Stomach smooth muscle (tissue), 2 donors: ENCODE data around the gene SKAP1.

ENCODE experiments used
- H3K27ac ChIP-seq: one replicate; pipeline ENCODE4 v1.7.0; 2013; ENCODE audit warnings: mild to moderate bottlenecking, low read length, inconsistent platforms
- H3K27me3 ChIP-seq, 2 donors: one replicate each; pipeline ENCODE4 v1.7.0; 2013; ENCODE audit warnings: low read length in 2 of 2; ENCODE audit not compliant: insufficient read depth in 2 of 2, control insufficient read depth in 1 of 2
- H3K36me3 ChIP-seq, 2 donors: one replicate each; pipeline ENCODE4 v1.7.0; 2013; ENCODE audit warnings: low read length in 2 of 2; ENCODE audit not compliant: control insufficient read depth in 2 of 2, insufficient read depth in 2 of 2
- H3K4me1 ChIP-seq: one replicate; pipeline ENCODE4 v1.7.0; 2013; ENCODE audit warnings: low read length; ENCODE audit not compliant: control insufficient read depth, insufficient read depth
- H3K4me3 ChIP-seq, 2 donors: one replicate each; pipeline ENCODE4 v1.7.0; 2013; ENCODE audit warnings: low read length in 2 of 2
- H3K9ac ChIP-seq, 2 donors: one replicate each; pipeline ENCODE4 v1.7.0; 2013; ENCODE audit warnings: low read length in 2 of 2, mild to moderate bottlenecking in 1 of 2
- H3K9me3 ChIP-seq, 2 donors: one replicate each; pipeline ENCODE4 v1.7.0; 2013; ENCODE audit warnings: low read length in 2 of 2; ENCODE audit not compliant: control insufficient read depth in 2 of 2
- donor health status: healthy.
- donor health status: Pancreatic carcinoma.

SKAP1 gene

GRCh38 chr17:48445248-48445620 lies 15.2 kb upstream of the SKAP1 start:
- no peak overlapping the region for H3K27ac ChIP-seq
- H3K9me3 ChIP-seq = no peaks in the 10 kb centered on the region
- peaks cover 0 to 12% of the 10 kb centered on the region in 2 donors for H3K27me3 ChIP-seq
- no peaks in the 10 kb centered on the region for H3K4me1 ChIP-seq
- H3K36me3 ChIP-seq = no peaks in the 10 kb centered on the region
- no peak overlapping the region for H3K4me3 ChIP-seq
- H3K9ac ChIP-seq = no peak overlapping the region

GRCh38 chr17:48444516-48445247 lies 14.7 kb upstream of the SKAP1 start:
- Histone ChIP-seq H3K36me3 (no peaks in the 10 kb centered on the region), H3K27me3 (peaks cover 0 to 14% of the 10 kb centered on the region in 2 donors), H3K27ac (no peak overlapping the region), H3K4me1 (no peaks in the 10 kb centered on the region), H3K9ac (no peak overlapping the region), H3K9me3 (no peaks in the 10 kb centered on the region), H3K4me3 (no peak overlapping the region)

GRCh38 chr17:48443712-48444111 lies 13.7 kb upstream of the SKAP1 start:
- no peak overlapping the region for H3K27ac ChIP-seq
- no peaks in the 10 kb centered on the region for H3K9me3 ChIP-seq
- peaks cover 0 to 16% of the 10 kb centered on the region in 2 donors for H3K27me3 ChIP-seq
- no peak overlapping the region for H3K4me3 ChIP-seq
- no peaks in the 10 kb centered on the region for H3K36me3 ChIP-seq
- no peak overlapping the region for H3K9ac ChIP-seq
- no peaks in the 10 kb centered on the region for H3K4me1 ChIP-seq

- Histone ChIP-seq H3K27me3 (peaks cover 0 to 16% of the 10 kb centered on the region in 2 donors), H3K27ac (no peak overlapping the region), H3K36me3 (no peaks in the 10 kb centered on the region), H3K9me3 (no peaks in the 10 kb centered on the region), H3K4me3 (no peak overlapping the region), H3K9ac (no peak overlapping the region), H3K4me1 (no peaks in the 10 kb centered on the region)
Observed at GRCh38 chr17:48442819-48443218, 12.8 kb upstream of the SKAP1 start.

GRCh38 chr17:48441862-48442261 lies 11.8 kb upstream of the SKAP1 start:
- Histone ChIP-seq H3K4me3 (no peak overlapping the region), H3K27ac (no peak overlapping the region), H3K4me1 (no peaks in the 10 kb centered on the region), H3K9me3 (no peaks in the 10 kb centered on the region), H3K36me3 (no peaks in the 10 kb centered on the region), H3K9ac (no peak overlapping the region), H3K27me3 (peaks cover 0 to 16% of the 10 kb centered on the region in 2 donors)

- H3K27ac ChIP-seq = no peak overlapping the region
- H3K36me3 ChIP-seq = no peaks in the 10 kb centered on the region
- H3K9me3 ChIP-seq = no peaks in the 10 kb centered on the region
- no peaks in the 10 kb centered on the region for H3K4me1 ChIP-seq
- H3K9ac ChIP-seq = no peak overlapping the region
- no peak overlapping the region for H3K4me3 ChIP-seq
- H3K27me3 ChIP-seq = peaks cover 0 to 19% of the 10 kb centered on the region in 2 donors
Observed at GRCh38 chr17:48441231-48441711, 11.3 kb upstream of the SKAP1 start.

GRCh38 chr17:48440669-48441068 lies 10.7 kb upstream of the SKAP1 start:
- Histone ChIP-seq H3K27ac (no peak overlapping the region), H3K27me3 (peaks cover 0 to 19% of the 10 kb centered on the region in 2 donors), H3K4me1 (no peaks in the 10 kb centered on the region)

GRCh38 chr17:48439875-48440505 lies 10.0 kb upstream of the SKAP1 start:
- Histone ChIP-seq H3K9me3 (no peaks in the 10 kb centered on the region), H3K27me3 (peaks cover 0 to 17% of the 10 kb centered on the region in 2 donors), H3K9ac (no peak overlapping the region), H3K27ac (no peak overlapping the region), H3K36me3 (no peaks in the 10 kb centered on the region), H3K4me3 (no peak overlapping the region), H3K4me1 (no peaks in the 10 kb centered on the region)

More at GRCh38 chr17:48440669-48441068, 10.7 kb upstream of the SKAP1 start:
- Histone ChIP-seq H3K9me3 (no peaks in the 10 kb centered on the region), H3K9ac (no peak overlapping the region), H3K4me3 (no peak overlapping the region), H3K36me3 (no peaks in the 10 kb centered on the region)

- no peak overlapping the region for H3K4me3 ChIP-seq
- peaks cover under 1 to 11% of the 10 kb centered on the region in 2 donors for H3K27me3 ChIP-seq
- H3K9me3 ChIP-seq = no peaks in the 10 kb centered on the region
- H3K36me3 ChIP-seq = no peaks in the 10 kb centered on the region
- no peaks in the 10 kb centered on the region for H3K4me1 ChIP-seq
- H3K9ac ChIP-seq = no peak overlapping the region
- no peak overlapping the region for H3K27ac ChIP-seq
Observed at GRCh38 chr17:48439110-48439850, 9.3 kb upstream of the SKAP1 start.

- no peak overlapping the region for H3K4me3 ChIP-seq
- no peak overlapping the region for H3K9ac ChIP-seq
- peaks cover 6 to 10% of the 10 kb centered on the region in 2 donors for H3K27me3 ChIP-seq
- H3K27ac ChIP-seq = no peak overlapping the region
- no peaks in the 10 kb centered on the region for H3K36me3 ChIP-seq
- H3K4me1 ChIP-seq = no peaks in the 10 kb centered on the region
- no peaks in the 10 kb centered on the region for H3K9me3 ChIP-seq
Observed at GRCh38 chr17:48438516-48439061, 8.6 kb upstream of the SKAP1 start.
